Right renal pelvis (tissue), 4 donors: ENCODE measurements around the gene SLC6A6. TPM values are rescaled to one million over a fixed set of nuclear protein-coding genes. Genes with fewer than 3 reads are reported as not detected.

ENCODE experiments used
- DNase-seq, 4 donors: peaks; one replicate each; pipeline ENCODE4 v3.0.0-alpha.2; 2013; ENCODE audit warnings: low read depth in 4 of 4, low spot score in 3 of 4, missing footprints in 1 of 4
- polyA plus RNA-seq, 4 donors: library from polyadenylated mRNA; unstranded; fragments of 120-200 nt; gene quantifications; one replicate each; pipeline ENCODE4 v1.2.1, GENCODE V29; 2013; ENCODE audit not compliant: insufficient read length in 4 of 4

Gene SLC6A6
- polyA plus RNA-seq, 4 donors, result 18.8 to 23.2 (median 20.2) TPM

- DNase-seq, result no peak
These were observed 78.7 kb downstream of the SLC6A6 start for GRCh38 chr3:14481018-14481645.

DNA sequence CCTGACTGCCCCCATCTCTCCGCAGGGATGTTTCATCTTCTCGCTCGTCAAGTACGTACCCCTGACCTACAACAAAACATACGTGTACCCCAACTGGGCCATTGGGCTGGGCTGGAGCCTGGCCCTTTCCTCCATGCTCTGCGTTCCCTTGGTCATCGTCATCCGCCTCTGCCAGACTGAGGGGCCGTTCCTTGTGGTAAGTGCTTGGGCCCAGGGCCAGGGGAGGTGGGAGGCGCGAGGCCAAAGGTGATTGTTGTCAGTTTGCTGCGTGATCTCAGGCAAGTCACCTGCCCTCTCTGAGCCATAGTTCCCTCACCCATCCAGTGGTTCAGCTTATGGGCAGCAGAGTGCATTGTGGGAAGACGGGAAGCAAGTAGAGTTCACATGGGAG, 79.2 kb downstream of the SLC6A6 start:
- DNase-seq, result no peak

DNA sequence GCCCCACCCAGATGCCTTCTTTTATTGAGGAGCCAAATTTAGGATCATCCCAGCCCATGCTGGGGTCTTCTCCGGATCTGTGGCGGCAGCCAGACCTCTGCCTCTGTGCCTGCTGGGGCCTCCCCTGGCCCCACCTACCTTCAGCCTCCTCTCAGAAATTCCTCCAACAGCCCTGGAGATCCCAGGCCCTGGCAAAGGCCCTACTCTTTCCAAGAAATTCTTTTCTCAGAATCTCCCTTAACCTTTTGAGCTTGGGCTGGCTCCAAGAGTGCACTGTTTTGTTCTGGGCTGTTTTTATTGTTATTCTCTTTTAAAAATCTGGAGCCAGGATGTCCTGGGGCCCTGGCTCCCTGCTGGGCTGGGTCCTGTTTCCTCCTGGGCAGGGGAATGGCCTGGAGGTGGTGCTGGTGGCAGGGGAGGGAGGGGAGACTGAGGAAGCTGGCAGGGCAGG, 79.9 kb downstream of the SLC6A6 start:
- DNase-seq, result peak in 1 of 4 donors; percentile 46

DNA sequence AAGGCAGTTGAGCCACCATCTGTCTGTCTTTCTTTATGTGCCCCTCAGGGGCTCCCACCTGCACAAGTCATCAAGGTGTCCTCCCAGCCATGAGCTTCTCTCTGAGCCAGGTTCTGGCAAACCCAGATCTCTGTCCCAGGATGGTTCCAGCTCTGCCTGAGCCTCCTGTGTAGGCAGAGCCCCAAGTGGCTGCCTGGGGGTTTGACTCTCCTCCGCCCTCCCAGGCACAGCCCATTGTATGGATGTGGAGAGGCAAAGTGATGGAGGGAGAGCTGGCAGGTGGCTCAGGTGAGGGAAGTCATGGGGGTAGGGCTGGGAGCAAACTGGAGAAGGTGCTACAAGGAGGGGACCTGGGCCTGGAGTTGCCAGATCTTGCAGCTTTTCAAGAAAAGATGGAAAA, 80.9 kb downstream of the SLC6A6 start:
- DNase-seq, result no peak

DNA sequence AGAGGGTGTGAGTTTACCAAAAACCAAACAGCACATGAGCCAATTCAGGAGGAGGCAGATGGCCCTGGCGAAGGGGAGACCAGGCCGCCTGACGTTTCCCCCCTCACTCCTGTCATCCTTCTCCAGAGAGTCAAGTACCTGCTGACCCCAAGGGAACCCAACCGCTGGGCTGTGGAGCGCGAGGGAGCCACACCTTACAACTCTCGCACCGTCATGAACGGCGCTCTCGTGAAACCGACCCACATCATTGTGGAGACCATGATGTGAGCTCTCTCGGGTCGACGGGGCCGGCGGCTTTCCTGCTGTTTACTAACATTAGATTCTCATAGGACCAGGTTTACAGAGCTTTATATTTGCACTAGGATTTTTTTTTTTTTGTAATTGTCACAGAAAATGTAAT, 82.3 kb downstream of the SLC6A6 start:
- DNase-seq, result no peak

DNA sequence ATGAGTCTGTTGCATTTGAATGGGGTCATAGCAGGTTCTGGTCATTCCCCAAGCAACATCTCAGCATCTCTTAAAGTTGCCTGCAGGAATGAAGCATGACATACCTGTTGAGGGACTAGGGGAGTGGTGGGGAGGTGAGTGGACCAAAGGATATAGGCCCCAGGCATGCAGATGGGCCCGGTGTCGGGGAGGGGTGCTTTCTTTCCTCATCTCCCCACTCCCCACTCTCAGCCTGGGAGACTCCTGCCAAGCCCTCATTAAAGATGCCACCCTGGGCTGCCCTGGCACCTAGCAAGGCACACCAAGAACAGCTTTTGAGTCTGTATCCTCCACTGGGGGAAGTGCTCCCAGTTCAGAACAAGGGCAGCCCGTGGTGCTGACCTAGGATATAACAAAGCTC, 83.6 kb downstream of the SLC6A6 start:
- no peak for DNase-seq

GRCh38 chr3:14486460-14486859, 84.1 kb downstream of the SLC6A6 start:
- DNase-seq, result no peak

GRCh38 chr3:14487086-14487485, 84.7 kb downstream of the SLC6A6 start:
- no peak for DNase-seq

DNA sequence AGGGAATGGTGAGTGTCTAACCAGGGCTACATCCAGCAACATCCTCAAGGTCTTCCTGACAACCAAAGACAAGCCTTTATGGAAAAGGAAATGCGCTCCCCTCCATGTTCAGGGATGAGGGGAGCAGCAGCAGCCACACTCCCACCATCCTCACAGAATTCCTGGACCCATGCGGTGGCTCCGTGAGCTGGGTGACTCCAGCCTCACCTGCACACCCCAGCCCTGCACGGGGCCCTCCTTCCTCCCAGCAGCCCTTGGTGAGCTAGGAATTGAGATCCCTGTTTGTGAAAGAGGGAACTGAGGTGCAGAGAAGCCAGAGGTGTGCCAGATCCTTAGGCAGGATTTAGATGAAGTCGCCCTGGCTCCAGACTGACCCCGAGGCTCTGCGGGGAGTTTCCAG, 85.4 kb downstream of the SLC6A6 start:
- DNase-seq, result no peak

- DNase-seq, result no peak
These were observed 86.1 kb downstream of the SLC6A6 start for GRCh38 chr3:14488286-14489041.

GRCh38 chr3:14489641-14490040, 87.2 kb downstream of the SLC6A6 start:
- no peak for DNase-seq

- DNase-seq, result no peak
These were observed 87.8 kb downstream of the SLC6A6 start for GRCh38 chr3:14490255-14490654.

DNA sequence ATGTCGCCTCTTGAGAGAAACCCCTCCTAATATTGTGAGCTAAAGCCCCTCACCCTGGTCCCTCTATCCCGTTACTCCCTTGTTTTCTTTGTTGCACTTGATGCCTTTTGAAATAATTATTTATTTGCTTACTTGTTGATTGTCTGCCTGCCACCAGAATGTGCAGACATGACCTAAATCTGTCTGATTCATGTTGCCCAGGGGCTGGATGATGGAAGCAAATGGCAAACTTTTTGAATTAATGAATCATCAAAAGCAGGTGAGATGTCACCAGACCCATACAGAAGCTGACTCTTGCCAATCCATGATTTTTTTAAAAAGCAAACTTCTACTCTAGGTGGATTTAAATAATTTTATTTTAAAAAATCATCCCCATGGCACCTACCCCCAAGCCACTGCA, 88.4 kb downstream of the SLC6A6 start:
- no peak for DNase-seq

DNA sequence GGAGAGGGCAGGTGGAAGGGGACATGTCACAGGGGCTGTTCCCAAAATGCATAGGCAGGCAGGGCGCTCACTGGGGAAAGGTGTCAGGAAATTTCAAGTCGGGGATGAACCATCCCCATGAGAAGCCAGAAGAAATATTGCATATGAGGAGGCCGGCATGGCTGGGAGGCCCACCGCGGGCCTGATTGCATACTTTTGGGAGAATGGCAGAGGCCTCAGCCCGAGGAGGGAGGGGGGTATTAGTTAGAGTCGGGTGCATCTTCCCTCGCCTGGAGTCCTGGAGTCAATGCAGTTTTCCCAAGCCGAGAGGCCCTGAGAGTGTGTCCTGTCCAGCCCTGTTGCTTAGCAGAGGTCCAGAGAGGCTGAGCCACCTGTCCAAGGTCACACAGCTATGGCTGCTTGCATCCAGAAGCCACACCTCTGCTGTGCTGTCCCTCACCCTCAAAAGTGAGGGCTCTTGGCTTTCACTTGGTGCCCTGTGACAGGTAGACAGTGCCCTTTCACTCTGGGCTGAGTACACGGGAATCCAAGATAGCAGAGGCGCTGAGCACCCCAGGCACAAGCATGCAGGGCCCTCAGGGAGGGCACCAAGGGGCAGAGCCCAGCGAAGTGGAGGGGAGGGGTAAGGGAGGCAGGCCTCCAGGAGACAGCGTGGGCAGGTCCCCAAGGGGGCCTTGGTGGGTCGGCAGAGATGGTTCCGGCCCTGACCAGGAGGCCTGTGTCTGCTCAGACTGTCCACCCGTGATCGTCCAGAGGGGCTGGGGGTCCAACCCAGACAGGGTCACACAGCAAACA, 89.2 kb downstream of the SLC6A6 start:
- no peak for DNase-seq

DNA sequence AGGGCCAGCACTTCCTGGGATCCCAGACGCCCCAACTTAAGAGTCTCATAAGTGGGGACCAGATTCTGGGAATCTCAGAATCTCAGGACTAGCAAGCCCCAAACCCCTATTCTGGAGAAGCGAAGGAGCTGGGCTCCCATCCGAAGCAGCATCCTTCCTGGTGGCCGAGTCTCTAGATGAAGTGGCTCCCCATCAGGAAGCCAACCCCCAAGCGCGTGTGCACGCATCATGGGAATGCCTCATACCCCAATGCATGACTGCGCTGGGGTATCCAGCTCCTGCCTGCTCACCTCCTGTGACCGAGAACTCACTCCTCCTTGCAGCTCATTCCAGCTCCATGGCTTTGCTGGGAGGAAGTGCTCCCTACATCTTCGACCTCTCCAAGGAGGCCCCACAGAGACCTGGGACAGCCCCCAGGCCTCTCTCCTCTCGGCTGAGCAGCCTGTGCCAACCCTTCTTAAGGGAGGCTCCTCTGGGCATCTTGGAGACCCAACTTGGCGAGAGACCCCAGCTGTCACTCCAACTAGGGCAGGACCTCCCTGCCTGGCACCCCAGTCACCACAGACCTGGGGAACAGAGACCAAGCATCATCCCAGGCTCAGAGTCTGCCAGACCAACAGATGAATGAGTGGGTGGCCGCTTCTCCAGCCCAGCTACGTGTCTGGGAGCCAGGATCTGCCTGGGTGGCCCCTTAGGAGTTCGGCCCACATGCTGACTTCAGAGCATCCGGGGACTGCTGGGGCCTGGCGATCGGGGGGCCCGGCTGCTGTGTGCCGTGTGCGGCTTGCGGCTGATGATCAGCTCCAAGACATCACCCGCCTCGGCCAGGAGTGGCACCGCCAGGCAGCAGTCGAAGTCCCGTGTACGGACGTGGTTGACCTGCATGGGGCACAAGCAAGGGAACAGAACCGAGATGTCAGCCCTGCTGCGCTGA, 90.8 kb downstream of the SLC6A6 start:
- DNase-seq, result no peak

DNA sequence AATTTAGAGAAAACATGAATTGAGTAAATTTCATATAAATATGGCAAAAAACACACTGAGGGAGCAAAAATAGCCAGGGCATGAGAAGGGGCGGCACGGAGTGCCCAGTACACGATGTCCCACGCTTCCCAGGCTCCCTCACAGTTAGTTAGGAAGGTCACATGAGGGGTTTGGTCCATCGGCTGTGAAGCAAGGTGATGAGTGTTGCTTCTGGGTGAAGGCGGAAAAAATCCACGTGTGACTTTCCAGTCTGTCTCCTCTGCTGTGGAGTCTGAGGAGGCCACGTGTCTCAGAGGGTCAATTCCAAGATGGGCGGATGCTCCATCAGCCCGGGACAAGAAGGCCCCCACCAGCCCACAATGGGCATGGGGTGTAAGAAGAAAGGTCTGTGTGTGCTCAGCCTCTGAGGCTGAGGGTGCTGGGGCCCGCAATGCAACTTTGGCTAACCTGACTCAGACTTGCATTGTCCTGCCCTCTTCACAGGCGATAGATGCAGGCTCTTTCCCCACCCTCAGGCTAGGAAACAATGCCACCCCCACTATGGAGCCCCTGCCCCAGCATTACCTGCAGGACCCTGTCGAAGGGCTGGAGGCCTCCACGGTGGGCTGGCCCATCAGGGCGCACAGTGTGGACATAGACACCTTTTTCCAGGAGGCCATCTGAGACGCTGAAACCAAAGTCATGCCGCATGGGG, 92.0 kb downstream of the SLC6A6 start:
- no peak for DNase-seq

DNA sequence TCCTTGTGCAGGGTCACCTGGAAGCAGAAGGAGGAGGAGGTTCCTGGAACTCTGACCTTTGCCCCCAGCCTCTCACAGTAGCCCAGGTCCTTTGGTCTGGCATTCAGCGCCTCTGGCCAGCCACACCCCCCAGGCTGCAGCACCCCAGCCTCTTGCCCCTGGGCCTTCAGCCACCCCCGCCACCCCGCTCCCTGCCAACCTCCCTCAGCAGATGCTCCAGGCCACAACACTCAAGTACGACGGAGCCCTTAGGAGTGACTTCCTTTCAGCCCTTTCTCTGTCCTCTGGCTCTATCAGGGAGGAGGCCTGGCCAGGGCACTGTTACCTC, 92.5 kb downstream of the SLC6A6 start:
- DNase-seq, result no peak

GRCh38 chr3:14496351-14496750, 93.9 kb downstream of the SLC6A6 start:
- DNase-seq, result no peak

GRCh38 chr3:14497321-14497720, 94.9 kb downstream of the SLC6A6 start:
- no peak for DNase-seq

GRCh38 chr3:14502472-14502871, 100.1 kb downstream of the SLC6A6 start:
- no peak for DNase-seq
